Measurements from ENCODE around the gene MRPS27.

DNA sequence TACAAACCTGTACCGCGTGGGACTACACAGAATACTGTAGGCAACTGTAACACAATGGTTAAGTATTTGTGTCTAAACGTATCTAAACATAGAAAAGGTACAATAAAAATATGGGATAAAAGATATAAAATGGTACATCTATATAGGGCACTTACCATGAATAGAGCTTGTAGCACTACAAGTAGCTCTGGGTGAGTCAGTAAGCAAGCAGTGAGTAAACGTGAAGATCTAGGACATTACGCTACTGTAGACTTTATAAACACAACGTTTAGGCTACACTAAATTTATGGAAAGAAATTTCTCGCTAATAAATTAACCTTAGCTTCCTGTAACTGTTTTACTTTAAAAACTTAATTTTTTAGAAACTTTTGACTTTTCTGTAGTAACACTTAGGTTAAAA lies 46.5 kb downstream of the MRPS27 start:
- TF ChIP-seq FOXM1 (IDR thresholded peaks at IDR 0.05; ENCODE audit: borderline replicate concordance, low read depth) (no peak), NFIC (IDR thresholded peaks at IDR 0.05) (no peak), EP300 (IDR thresholded peaks at IDR 0.05; ENCODE audit: borderline replicate concordance) (no peak), TAF1 (IDR thresholded peaks at IDR 0.05; ENCODE audit: low read depth) (no peak)
- TF ChIP-seq, protein P1, sequence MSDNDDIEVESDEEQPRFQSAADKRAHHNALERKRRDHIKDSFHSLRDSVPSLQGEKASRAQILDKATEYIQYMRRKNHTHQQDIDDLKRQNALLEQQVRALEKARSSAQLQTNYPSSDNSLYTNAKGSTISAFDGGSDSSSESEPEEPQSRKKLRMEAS (IDR thresholded peaks at IDR 0.05), result no peak

All from Ishikawa (cell line).